ENCODE measurements around the gene CFAP298. TPM values are rescaled to one million over a fixed set of nuclear protein-coding genes. Genes with fewer than 3 reads are reported as not detected.
A peak's percentile ranks its signal among the peaks of the same experiment; 100 is the strongest.
"Not testable (repeated sequence)": the region's sequence is repeated elsewhere in the genome, so short reads cannot be mapped to it uniquely, and the experiment has no call there.

Gene CFAP298
- polyA plus RNA-seq, 10 donors = 22.0 to 34.5 (median 28.6) TPM

DNA sequence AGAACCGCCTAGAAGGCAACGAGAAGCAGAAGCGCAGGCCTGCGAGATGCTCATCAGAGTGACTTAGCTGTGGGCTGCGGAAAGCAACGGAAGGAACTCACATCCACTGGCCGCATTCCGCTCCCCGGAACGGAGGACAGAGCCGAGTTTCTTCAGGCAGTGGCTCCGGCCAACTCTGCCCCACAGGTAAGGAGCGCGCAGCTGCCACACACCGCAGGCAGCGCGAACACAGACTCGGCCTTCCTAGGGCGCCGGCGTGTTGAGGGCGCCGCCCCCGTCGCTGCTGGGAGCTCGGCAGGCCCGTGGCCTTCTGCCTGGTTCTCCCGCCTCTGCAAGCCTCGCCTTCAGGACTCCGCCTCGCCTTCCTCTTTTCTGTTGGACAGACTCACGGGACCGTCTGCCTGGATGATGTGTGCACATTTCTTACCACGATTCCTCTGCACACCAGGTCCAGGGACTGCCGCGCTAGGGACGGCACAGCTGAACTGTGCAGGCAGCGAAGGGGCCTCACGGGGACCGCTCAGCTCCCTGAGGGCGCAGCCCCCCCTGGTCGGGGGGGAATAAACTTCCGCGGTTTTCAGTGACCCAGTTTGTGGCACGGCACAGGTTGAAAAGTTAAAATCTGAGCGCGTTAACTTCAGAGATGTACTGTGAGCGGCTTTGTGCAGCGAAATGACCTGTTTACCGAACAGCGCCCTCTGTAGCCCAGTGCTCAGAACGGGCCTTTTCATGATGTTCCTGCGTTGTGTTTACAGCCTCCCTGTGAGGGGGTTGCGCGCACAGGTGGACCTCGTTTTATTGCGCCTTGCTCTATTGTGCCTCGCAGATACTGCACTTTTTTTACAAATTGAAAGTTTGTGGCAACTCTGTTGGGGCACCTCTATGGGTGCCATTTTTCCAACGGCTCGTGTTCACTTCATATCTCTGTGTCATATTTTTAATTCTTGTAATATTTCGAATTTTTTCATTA, 42.6 kb downstream of the CFAP298 start:
- DNase-seq = peak; percentile 66 to 92 (median 84)

- DNase-seq = no peak
Observed at GRCh38 chr21:32567626-32568025, 44.6 kb downstream of the CFAP298 start.

DNA sequence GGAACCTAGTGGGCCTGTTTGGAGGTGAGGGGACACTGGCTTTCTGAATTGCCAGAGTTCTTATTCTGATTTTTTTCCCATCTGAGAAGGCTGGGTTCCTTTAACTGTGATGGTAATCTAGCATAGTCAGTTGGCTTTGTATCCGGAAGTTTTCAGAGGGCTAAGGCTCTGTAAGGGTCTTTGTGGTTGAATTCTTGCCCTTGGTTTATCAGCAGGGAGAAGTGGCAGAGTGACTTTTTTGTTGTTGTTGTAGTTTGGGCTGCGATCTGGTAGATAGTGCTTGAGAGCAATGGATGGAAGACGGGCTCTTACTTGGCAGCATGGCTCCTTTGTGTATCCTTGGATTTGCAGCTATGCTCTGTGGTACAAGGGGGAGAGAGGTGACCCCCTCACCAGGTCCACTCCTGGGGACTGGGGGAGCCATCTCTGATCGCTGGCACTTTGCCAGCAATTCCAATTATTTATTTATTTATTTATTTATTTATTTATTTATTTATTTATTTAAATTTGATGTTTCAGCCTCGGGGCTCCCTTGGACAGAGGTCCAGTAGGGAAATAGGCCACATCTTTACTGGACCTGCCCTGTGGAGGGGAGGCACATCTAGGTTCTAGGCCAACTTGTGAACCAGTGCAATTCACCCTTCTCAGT, 45.3 kb downstream of the CFAP298 start:
- DNase-seq = no peak

- DNase-seq = no peak
Observed at GRCh38 chr21:32565856-32566465, 46.2 kb downstream of the CFAP298 start.

DNA sequence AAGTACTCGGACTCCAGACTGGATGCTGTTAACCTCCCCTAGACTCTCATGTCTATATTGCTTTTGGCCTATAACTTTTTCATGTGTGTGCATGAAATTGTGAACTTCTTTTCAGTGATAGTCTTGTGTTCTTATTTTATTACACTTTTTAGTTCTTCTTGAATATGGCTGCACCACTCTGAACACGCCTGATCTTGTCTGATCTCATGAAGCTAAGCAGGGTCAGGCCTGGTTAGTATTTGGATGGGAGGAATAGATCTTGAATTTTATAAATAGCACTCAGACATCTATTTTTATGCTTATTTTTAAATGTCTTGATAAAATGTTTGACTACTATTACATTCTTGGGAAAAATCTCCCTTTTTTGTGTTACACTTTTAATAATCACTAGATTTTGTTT, 49.3 kb downstream of the CFAP298 start:
- DNase-seq = no peak

- peak in 2 of 3 donors; percentile 21 to 50 for DNase-seq
Observed at GRCh38 chr21:32562426-32562825, 49.8 kb downstream of the CFAP298 start.

DNA sequence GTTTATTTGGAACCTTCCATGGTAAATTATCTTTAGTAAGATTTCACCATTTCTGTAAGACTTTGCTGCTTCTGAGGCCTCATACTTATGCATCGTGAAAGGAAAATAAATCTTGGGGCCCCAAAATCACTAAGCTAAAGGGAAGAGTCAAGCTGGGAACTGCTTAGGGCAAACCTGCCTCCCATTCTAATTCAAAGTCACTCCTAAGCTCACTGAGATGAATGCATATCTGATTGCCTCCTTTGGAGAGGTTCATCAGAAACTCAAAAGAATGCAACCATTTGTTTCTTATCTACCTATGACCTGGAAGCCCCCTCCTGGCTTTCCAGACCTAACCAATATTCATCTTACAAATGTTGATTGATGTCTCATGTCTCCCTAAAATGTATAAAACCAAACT, 50.7 kb downstream of the CFAP298 start:
- DNase-seq = not testable (repeated sequence)

DNA sequence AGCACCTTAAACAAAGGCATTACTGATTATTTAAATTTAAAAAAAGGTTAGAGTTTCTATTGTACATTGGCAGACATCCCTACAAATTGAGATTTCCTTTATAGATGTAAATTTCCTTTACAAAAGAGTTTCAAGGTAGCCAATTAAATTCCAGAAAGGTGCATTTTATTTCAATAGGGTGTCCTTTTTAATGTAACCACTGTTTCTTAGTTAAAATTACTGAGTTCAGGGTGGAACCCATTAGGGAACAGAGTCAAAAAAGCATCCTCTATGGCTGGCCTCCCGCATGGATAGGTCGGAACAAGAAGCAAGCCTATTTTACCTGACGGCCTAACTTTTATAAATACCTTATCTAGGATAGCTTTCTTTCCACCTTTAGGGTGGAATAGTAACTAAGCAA, 51.3 kb downstream of the CFAP298 start:
- DNase-seq = no peak

DNA sequence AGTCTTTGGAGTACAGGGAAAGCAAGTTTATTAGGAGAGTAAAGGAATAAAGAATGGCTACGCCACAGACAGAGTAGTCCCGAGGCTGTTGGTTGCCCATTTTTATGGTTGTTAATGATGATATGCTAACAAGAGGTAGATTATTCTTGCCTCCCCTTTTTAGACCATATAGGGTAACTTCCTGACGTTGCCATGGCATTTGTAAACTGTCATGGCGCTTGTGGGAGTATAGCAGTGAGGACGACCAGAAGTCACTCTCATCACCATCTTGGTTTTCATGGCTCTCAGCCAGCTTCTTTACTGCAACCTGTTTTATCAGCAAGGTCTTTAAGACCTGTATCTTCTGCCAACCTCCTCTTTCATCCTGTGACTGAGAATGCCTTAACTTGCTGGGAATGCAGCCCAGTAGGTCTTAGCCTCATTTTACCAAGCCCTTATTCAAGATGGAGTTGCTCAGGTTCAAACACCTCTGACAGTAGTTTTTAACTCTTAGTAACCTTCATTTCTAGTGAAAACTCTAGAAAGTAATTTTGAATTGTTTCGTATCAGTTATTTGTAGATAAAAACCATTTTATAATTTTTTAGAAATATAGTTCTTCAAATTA, 53.1 kb downstream of the CFAP298 start:
- DNase-seq = no peak

DNA sequence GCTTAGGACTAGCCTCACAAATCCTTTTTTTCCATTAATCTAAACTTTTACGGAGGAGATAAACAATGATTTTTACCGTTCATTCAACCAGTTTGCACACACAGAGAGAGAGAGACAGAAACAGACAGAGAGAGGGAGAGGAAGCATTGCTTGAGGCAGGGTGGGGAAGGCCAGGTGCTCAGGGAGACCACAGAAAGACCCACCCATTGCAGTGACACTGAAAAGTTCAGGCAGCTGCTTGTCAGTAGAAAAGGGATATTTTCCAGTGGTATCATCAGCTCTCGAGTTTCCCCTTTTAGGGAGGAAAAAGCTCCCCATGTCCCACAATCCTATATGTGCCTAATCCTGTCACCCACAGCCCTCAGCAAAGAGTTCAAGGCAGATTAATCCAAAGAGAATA, 54.1 kb downstream of the CFAP298 start:
- DNase-seq = no peak

DNA sequence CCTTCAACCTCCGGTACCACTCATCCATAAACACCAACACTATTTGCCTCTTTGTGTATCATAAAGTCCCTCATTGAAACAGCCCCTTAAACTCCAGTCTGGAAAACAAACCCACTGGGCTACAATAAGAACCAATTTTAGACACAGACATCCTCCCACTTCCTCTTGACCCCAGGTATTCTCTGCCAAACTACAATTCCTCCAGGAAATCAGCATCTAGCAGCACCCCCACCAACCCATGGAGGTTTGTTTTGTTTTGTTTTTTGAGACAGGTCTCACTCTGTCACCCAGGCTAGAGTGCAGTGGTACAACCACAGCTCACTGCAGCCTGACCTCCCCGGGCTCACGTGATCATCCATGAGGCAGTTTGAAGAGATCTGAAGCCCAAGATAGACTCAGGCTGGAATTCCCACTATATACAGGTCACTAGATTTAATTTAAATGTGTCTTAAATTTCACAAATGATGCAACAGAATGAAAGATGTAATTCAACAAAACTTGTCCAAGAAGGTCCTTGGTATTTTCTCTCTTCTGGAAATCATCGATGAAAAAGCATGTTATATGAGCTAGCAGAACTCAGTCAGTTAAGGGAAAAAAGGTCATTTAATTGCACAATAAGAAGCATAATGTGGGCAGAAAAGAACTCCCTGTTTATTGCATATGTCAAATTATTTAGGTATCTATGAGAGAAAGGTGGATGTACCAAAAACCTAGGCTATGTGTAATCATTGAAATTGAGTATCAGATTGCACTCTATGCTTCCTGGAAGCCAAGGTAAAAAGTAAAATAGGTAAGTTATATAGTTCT, 57.1 kb downstream of the CFAP298 start:
- DNase-seq = no peak

DNA sequence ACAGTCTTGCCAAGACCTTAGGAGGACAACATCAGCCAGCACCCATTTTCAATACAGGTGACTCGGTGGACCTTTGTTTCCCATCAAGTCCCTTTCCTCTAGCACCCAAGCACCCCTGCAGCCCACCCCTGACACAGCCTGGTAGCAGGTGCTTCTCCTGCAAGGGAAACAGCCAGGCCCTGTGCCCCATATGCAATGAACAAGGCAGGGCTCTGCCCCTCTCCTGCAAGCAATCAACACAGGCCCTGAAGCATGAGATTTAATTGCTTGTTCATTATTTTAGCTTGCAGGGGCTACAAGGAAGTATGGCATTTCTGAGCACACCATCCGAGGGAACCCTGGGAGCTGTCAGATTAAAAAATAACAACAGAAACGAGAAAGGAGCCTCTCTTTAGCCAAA, 62.3 kb downstream of the CFAP298 start:
- DNase-seq = no peak

DNA sequence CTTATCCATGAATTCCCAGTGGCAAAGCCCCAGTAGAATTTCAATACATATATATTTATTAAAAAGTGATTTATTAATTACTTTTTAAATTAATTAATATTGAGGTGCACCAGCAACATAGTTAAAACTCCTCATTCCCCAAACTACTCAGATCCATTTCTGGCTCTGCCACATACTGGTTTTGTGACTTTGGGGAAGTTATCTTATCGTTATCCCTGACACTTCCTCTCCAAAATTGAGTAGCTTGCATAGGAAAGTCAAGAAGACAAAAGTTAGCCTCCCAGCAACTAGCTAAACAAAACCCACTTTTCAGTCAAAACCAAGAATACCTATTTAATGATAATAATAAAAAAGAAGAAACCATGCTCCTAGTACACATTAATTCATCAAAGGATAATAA, 62.7 kb downstream of the CFAP298 start:
- DNase-seq = no peak

Other genes starting within 250 kb of the CFAP298 start
- 10 to 100 TPM; 10.7 to 15.5 (median 13.2) TPM for gene URB1, start 219.4 kb downstream of the CFAP298 start, polyA plus RNA-seq (ENCODE audit: insufficient read length in 10 of 10)
- 1 to 10 TPM; 1.8 to 3.4 (median 2.9) TPM for gene EVA1C, start 199.7 kb downstream of the CFAP298 start, polyA plus RNA-seq (ENCODE audit: insufficient read length in 10 of 10)
- gene TCP10L, start 26.9 kb downstream of the CFAP298 start, polyA plus RNA-seq (ENCODE audit: insufficient read length in 10 of 10) = 1 to 10 TPM in 6 of 10 donors, under 1 TPM in 4; 0.18 to 2.0 (median 1.1) TPM
- 1 to 10 TPM; 4.2 to 9.8 (median 6.6) TPM for gene SYNJ1, start 115.6 kb upstream of the CFAP298 start, polyA plus RNA-seq (ENCODE audit: insufficient read length in 10 of 10)
- 10 to 100 TPM; 26.6 to 52.2 (median 35.7) TPM for gene PAXBP1, start 159.4 kb upstream of the CFAP298 start, polyA plus RNA-seq (ENCODE audit: insufficient read length in 10 of 10)

All from muscle of back (tissue), 11 donors.